ENCODE measurements around the gene DNAH1. TPM values are rescaled to one million over a fixed set of nuclear protein-coding genes. Genes with fewer than 3 reads are reported as not detected.

Gene DNAH1
- total and polyA plus RNA-seq, 3 donors from 2014 or later = 40.0 to 50.4 (median 49.1) TPM

DNA sequence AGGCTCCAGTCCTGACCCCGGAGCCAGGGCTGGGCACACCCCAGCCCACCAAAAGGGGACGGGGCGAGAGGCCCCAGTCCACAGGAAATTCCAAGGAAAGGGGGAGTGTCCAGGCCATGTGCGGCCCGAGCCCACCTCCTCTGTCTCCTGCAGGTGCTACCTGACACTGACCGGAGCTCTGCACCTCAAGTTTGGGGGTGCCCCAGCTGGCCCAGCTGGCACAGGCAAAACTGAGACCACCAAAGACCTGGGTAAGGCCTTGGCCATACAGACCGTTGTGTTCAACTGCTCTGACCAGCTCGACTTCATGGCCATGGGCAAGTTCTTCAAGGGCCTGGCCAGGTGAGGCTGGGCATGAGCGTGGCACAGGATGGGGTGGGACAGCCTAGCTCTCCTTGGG is 44.9 kb downstream of the DNAH1 start:
- Histone ChIP-seq H3K36me3 (ENCODE audit: low read depth, missing control alignments) (no peaks in the 10 kb centered on the region), H3K4me3 (no peak overlapping the region)

GRCh38 chr3:52361454-52361853 is 45.3 kb downstream of the DNAH1 start:
- H3K27ac ChIP-seq = no peak overlapping the region
- 92 to 100% methylated on average over 1 to 13 of the region's 13 CpGs for WGBS, 2 donors
- no peak overlapping the region for H3K4me3 ChIP-seq
- no peaks in the 10 kb centered on the region for H3K36me3 ChIP-seq (ENCODE audit: low read depth, missing control alignments)
- H3K9me3 ChIP-seq = no peaks in the 10 kb centered on the region
- H3K27me3 ChIP-seq = no peaks in the 10 kb centered on the region
- DNase-seq = no peak
- no peaks in the 10 kb centered on the region for H3K4me1 ChIP-seq
- intact Hi-C loops (cut with DNase I; ENCODE audit: low total_unique reads) = no loop called here
- TF ChIP-seq CTCF (IDR thresholded peaks at IDR 0.05) (no peak), POLR2A (IDR thresholded peaks at IDR 0.05) (no peak)

More for the DNA sequence above, 44.9 kb downstream of the DNAH1 start:
- no peak for DNase-seq
- H3K9me3 ChIP-seq = no peaks in the 10 kb centered on the region
- H3K4me1 ChIP-seq = no peaks in the 10 kb centered on the region
- intact Hi-C loops (cut with DNase I; ENCODE audit: low total_unique reads) = no loop called here
- TF ChIP-seq POLR2A (IDR thresholded peaks at IDR 0.05) = no peak
- no peak for TF ChIP-seq CTCF (IDR thresholded peaks at IDR 0.05)
- WGBS, 2 donors = 89 to 96% methylated on average over 8 to 9 of the region's 9 CpGs
- no peaks in the 10 kb centered on the region for H3K27me3 ChIP-seq
- H3K27ac ChIP-seq = no peak overlapping the region

GRCh38 chr3:52361898-52362297 is 45.8 kb downstream of the DNAH1 start:
- 90 to 93% methylated on average over 3 to 4 of the region's 4 CpGs for WGBS, 2 donors
- Histone ChIP-seq H3K4me3 (no peak overlapping the region), H3K27ac (no peak overlapping the region), H3K9me3 (no peaks in the 10 kb centered on the region), H3K27me3 (no peaks in the 10 kb centered on the region), H3K4me1 (no peaks in the 10 kb centered on the region), H3K36me3 (ENCODE audit: low read depth, missing control alignments) (no peaks in the 10 kb centered on the region)
- TF ChIP-seq CTCF (IDR thresholded peaks at IDR 0.05) (no peak), POLR2A (IDR thresholded peaks at IDR 0.05) (no peak)
- intact Hi-C loops (cut with DNase I; ENCODE audit: low total_unique reads) = no loop called here
- no peak for DNase-seq

GRCh38 chr3:52364322-52365035 is 48.4 kb downstream of the DNAH1 start:
- Histone ChIP-seq H3K9me3 (no peaks in the 10 kb centered on the region), H3K27ac (no peak overlapping the region), H3K4me3 (no peak overlapping the region), H3K36me3 (ENCODE audit: low read depth, missing control alignments) (no peaks in the 10 kb centered on the region), H3K27me3 (no peaks in the 10 kb centered on the region), H3K4me1 (no peaks in the 10 kb centered on the region)
- intact Hi-C loops (cut with DNase I; ENCODE audit: low total_unique reads) = no loop called here
- DNase-seq = no peak
- no peak for TF ChIP-seq CTCF (IDR thresholded peaks at IDR 0.05)
- TF ChIP-seq POLR2A (IDR thresholded peaks at IDR 0.05) = no peak
- 92 to 96% methylated on average over 10 to 17 of the region's 19 CpGs for WGBS, 2 donors

DNA sequence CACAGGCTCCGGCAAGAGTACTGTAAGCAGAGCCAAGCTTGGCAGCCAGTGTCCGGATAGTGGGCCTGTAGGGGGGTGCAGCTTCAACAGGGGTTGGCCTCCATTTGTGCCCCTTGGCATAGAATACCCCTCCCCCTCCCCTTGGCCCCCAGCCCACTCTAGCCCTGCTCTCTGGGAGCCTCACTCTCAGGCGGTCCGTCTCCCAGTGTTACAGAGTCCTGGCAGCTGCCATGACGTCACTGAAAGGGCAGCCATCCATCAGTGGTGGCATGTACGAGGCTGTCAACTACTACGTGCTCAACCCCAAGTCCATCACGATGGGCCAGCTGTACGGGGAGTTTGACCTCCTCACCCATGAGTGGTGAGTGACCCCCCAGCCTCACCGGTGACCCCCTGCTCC is 50.4 kb downstream of the DNAH1 start:
- 78 to 97% methylated on average over 6 to 10 of the region's 10 CpGs for WGBS, 2 donors
- no peaks in the 10 kb centered on the region for H3K36me3 ChIP-seq (ENCODE audit: low read depth, missing control alignments)
- H3K4me3 ChIP-seq = no peak overlapping the region
- no peak for DNase-seq
- no peak for TF ChIP-seq CTCF (IDR thresholded peaks at IDR 0.05)
- no peak for TF ChIP-seq POLR2A (IDR thresholded peaks at IDR 0.05)
- H3K27ac ChIP-seq = no peak overlapping the region
- no peaks in the 10 kb centered on the region for H3K27me3 ChIP-seq
- intact Hi-C loops (cut with DNase I; ENCODE audit: low total_unique reads) = no loop called here
- H3K4me1 ChIP-seq = no peaks in the 10 kb centered on the region
- no peaks in the 10 kb centered on the region for H3K9me3 ChIP-seq

Data from testis (tissue), 3 donors.